Activated CD4-positive, CD25-positive, alpha-beta regulatory T cell treated with anti-CD3 and anti-CD28 coated beads, Interleukin-2, amount 50 U/mL, for 72 hours (primary cell): ENCODE results near the gene NLRP3.
"Not testable (repeated sequence)": the region's sequence is repeated elsewhere in the genome, so short reads cannot be mapped to it uniquely, and the experiment has no call there.

Experiments
- DNase-seq: peaks from one replicate; pipeline ENCODE4 v3.0.0; 2021

Gene NLRP3

GRCh38 chr1:247415423-247416361 lies at the start of gene NLRP3:
Gene NLRP3 (plus strand): TSS chr1:247416173. CDS start chr1:247418801, 2,628 bp downstream.
- DNase-seq = no peak

DNA sequence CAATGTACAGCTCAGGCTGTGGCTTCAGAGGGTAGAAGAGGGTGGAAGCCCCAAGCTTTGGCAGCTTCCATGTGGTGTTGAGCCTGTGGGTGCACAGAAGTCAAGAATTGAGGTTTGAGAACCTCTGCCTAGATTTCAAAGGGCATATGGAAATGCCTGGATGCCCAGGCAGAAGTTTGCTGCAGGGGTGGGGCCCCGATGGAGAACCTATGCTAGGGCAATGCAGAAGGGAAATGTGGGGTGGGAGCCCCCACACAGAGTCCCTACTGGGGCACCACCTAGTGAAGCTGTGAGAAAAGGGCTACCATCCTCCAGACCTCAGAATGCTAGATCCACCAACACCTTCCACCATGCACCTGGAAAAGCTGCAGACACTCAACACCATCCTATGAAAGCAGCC lies 49.6 kb upstream of the NLRP3 start:
- DNase-seq = not testable (repeated sequence)

- no peak for DNase-seq
Measured at GRCh38 chr1:247366926-247367645, 48.9 kb upstream of the NLRP3 start.

- no peak for DNase-seq
Measured at GRCh38 chr1:247367786-247368422, 48.1 kb upstream of the NLRP3 start.

GRCh38 chr1:247368490-247369145 lies 47.4 kb upstream of the NLRP3 start:
- no peak for DNase-seq

DNA sequence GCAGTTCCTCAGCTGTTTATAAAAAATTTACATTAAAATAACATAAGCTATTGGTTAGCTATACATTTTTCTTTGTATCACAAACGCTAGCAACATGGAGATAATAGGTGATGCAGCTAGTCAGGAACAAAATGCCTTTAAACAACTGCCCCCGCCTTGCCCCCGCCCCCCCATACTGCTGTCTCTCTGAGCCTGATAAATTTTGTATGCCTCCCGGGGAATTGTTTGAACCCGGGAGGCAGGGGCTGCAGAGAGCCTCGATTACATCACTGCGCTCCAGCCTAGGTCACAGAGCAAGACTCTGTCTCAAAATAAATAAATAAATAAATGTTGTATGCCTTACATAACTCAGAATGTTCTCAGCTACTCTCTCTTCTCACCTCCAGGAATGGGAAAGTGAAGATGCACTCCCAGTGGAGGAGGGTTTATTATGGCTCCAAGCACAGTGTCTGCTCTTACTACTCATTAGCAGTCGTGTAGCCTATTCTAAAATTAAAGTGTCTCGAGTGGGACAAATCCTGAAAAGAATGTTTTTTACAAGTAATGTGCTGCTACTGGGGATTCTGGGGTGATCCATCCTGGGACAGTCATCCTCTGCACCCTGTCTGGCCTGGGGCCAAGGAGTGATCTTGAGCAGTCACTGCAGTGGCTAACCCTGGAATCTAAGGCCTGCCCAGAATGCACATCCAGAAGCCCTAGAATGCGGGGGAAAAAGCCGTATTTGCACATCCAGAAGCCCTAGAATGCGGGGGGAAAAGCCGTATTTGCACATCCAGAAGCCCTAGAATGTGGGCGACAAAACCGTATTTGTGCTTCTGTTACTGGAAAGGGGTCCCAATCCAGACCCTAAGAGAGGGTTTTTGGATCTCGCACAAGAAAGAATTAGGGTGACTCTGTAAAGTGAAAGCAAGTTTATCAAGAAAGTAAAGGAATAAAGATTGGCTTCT lies 44.9 kb upstream of the NLRP3 start:
- DNase-seq = no peak

- DNase-seq = no peak
Measured at GRCh38 chr1:247371801-247372259, 44.1 kb upstream of the NLRP3 start.

GRCh38 chr1:247373721-247374141 lies 42.2 kb upstream of the NLRP3 start:
- peak; percentile 32 for DNase-seq

GRCh38 chr1:247374651-247375334 lies 41.2 kb upstream of the NLRP3 start:
- DNase-seq = not testable (repeated sequence)

- no peak for DNase-seq
Measured at GRCh38 chr1:247375747-247376146, 40.2 kb upstream of the NLRP3 start.

GRCh38 chr1:247376659-247377058 lies 39.3 kb upstream of the NLRP3 start:
- DNase-seq = no peak

- not testable (repeated sequence) for DNase-seq
Measured at GRCh38 chr1:247377656-247378055, 38.3 kb upstream of the NLRP3 start.

GRCh38 chr1:247378334-247379073 lies 37.5 kb upstream of the NLRP3 start:
- DNase-seq = no peak

DNA sequence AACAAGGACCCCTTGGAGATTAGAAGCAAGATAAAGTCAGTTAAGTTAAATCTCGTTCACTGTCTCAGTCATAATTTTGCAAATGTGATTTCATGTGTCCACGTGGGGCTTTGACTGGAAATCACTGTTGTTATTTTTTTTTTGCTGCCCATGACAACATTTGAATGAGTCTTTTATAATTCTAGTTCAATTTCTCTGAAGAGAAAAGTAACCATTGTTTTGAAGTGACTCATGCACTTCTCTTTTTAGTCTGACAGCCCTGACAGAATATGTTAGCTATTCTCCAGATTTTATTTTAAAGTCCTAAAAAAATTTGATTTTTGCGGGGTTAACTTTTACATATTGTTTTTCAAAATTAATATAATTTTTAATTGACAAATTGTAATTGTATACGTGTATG lies 30.7 kb upstream of the NLRP3 start:
- DNase-seq = no peak

DNA sequence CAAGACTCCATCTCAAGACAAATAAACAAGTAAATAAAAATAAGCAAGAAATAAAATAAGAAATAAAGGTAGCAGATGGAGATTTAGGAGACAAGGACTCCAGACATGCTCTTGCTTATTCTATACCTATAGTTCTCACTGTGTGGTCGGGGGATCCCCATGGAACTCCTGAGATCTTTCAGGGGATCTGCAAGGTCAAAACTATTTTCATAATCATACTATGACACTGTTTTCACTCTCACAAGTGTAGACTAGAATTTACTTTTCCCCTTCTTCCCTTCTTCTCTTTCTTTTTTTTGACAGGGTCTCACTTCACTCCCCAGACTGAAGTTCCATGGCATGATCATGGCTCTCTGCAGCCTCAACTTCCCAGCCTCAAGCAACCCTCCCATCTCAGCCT lies 29.8 kb upstream of the NLRP3 start:
- DNase-seq = no peak

DNA sequence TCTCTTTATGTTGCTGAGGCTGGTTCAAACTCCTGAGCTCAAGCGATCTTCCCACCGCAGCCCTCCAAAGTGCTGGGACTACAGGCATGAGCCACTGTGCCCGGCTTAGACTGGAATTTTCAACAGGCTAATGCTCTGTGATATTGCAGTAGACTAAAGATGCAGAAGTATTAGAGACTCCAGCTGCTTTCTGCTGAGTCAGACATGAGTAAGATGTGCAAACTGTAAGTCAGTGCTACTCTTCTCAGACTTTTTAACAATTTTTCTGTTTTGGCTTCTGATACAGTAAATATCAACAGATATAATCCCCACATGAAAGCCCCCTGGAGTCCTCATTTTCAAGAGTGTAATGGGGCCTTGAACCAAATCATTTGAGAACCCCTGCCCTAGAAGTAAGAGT lies 29.3 kb upstream of the NLRP3 start:
- DNase-seq = no peak

DNA sequence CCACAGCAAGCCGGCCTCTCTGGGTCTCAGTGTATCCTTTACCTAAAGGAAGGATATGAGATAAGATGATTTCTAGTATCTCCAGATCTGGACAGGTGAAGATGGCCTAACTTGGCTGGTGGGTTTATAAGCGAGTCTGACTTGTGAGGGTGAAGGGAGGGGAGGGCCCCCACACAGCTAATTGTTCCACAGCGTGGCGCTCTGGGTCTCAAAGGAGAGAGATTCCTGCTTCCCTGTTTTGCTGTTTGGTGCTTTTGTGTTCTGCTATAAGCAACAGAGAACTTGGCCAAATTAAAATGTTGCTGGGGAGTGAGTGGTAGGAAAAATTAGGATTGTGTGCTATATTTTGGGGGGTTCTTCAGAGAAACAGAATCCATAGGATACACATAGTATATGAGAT lies 28.9 kb upstream of the NLRP3 start:
- DNase-seq = no peak

DNA sequence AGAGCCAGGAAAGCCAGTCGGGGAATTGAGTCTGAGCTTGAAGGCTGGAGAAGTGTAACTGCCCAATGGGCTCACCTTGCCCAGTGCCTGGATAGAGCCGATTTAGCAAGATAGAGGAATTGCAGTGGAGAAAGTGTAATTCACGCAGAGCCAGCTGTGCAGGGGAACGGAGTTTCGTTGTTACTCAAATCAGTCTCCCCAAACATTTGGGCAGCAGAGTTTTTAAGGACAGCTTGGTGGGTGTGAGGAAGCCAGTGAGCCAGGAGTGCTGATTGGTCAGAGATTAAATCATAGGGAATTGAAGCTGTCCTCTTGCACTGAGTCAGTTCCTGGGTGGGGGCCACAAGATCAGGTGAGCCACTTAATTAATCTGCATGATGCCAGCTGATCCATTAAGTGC lies 28.4 kb upstream of the NLRP3 start:
- no peak for DNase-seq

GRCh38 chr1:247390116-247390791 lies 25.7 kb upstream of the NLRP3 start:
- DNase-seq = peak; percentile 79

DNA sequence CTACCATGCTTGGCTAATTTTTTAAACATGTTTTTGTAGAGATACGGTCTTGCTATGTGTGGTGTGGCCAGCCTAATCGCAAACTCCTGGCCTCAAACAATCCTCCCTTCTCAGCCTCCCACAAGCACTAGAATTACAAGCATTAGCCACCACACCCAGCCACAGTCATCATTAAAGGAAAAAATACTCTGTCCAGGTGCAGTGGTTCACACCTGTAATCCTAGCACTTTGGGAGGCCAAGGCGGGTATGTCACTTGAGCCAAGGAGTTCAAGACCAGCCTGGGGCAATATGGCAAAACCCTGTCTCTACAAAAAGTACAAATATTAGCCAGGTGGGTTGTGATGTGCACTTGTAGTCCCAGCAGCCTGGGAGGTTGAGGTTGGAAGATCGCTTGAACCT lies 25.0 kb upstream of the NLRP3 start:
- DNase-seq = no peak
